ENCODE results near the gene MCF2. TPM values are rescaled to one million over a fixed set of nuclear protein-coding genes. Genes with fewer than 3 reads are reported as not detected.
"Not testable (repeated sequence)": the region's sequence is repeated elsewhere in the genome, so short reads cannot be mapped to it uniquely, and the experiment has no call there.

Gene MCF2, protein sequence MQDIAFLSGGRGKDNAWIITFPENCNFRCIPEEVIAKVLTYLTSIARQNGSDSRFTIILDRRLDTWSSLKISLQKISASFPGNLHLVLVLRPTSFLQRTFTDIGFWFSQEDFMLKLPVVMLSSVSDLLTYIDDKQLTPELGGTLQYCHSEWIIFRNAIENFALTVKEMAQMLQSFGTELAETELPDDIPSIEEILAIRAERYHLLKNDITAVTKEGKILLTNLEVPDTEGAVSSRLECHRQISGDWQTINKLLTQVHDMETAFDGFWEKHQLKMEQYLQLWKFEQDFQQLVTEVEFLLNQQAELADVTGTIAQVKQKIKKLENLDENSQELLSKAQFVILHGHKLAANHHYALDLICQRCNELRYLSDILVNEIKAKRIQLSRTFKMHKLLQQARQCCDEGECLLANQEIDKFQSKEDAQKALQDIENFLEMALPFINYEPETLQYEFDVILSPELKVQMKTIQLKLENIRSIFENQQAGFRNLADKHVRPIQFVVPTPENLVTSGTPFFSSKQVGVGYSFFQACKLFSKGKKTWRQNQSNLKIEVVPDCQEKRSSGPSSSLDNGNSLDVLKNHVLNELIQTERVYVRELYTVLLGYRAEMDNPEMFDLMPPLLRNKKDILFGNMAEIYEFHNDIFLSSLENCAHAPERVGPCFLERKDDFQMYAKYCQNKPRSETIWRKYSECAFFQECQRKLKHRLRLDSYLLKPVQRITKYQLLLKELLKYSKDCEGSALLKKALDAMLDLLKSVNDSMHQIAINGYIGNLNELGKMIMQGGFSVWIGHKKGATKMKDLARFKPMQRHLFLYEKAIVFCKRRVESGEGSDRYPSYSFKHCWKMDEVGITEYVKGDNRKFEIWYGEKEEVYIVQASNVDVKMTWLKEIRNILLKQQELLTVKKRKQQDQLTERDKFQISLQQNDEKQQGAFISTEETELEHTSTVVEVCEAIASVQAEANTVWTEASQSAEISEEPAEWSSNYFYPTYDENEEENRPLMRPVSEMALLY
- under 0.01 TPM in 2 replicates for total RNA-seq

DNA sequence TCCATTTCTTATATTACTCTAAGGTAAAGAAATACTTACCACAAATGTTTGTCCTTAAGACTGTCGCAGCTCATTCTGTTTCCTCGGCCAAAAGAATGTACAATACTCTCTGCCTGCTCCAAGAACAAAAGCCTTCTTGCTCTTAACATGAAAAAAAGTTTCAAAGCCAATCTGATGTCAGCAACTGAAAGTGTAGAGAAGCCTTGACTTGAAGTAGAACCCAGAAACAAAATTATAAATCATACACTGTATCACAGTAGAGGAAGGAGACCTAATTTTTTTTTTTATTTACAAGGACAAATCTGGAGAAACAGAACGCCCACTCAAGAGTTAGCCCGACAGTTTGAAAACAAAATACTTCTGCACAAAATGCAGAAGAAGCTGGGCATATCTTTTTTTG, at the start of gene MCF2:
TSS of gene MCF2 (minus strand) at position 101 of the 400 bp plus-strand sequence. CDS start 56,423 bp downstream, outside the sequence.
- no peak for DNase-seq (ENCODE audit: low read depth in 2 of 2)

DNA sequence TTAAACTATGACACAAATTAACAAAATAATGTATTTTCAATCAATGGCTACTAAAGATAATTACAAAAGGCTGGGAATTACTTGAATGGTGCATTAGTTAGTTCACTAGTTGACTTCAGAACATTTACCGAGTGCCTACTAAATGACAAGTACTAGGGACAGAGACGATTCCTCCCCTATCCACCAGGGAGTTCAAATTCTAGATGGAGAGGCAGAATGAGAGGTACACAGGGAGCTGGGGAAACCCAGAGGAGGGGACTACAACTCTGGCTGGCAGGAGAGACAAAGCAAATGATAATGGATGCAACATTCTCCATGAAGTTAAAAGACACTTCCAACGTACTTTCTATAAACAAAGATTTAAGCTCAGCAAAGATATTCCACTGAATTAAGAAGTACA, 43.1 kb upstream of the MCF2 start:
- no peak for DNase-seq (ENCODE audit: low read depth in 2 of 2)

DNA sequence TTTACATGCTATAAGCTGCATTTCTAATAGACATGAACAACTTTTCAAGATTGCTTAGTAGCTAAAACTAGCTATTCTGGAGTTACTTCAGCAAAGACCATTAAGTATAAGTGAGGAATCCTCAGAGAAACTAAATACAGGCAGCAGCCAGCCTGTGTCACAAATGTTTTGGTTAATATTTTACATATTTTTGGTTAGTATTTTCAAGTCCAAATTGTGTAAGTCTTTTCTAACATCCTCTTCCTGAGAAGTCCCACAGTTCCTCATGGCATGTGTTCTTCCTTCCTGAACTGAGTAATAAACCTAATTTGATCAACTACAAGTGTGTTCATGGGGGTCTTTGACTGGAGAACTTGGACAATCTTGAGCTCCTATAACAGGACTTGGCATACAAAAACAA, 42.4 kb upstream of the MCF2 start:
- DNase-seq (ENCODE audit: low read depth in 2 of 2) = no peak

DNA sequence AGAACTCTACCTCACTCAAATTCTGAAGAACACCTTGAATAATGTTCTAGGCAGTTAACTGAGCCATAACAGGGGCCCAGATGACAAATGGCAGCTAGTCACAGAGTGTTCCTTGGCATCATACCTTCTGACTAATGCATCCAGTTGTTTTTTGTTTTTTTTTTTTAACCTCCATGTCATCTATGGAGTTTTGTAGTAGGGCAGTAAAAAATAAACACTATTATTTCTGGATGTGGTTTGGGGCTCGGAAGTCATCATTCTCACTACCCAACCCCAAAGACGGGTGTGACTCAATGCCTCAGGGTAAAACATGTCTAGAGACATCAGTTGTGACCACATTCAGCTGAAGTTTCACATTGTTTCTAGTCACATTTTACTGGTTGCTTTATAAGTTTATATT, 31.2 kb upstream of the MCF2 start:
- peak in 1 of 2 donors; percentile 56 for DNase-seq (ENCODE audit: low read depth in 2 of 2)

DNA sequence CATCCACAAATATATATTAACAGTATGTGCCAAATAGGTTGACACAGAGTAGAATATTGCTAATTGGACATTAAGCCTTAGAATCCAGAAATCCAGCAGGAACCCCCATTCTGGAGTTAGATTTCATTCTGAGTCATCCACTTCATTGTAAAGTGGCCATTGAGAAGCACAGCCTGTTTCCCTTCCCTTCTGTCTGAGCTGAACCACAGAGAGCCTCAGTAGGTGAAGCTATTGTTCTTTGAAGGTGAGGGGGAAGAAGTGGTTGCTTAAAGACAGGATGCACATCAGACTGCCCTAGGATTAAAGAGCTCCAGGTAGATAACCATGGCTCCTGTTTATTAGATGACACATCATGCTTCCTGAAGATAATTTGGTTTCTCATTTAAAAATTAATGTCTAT, 30.6 kb upstream of the MCF2 start:
- peak in 1 of 2 donors; percentile 60 for DNase-seq (ENCODE audit: low read depth in 2 of 2)

DNA sequence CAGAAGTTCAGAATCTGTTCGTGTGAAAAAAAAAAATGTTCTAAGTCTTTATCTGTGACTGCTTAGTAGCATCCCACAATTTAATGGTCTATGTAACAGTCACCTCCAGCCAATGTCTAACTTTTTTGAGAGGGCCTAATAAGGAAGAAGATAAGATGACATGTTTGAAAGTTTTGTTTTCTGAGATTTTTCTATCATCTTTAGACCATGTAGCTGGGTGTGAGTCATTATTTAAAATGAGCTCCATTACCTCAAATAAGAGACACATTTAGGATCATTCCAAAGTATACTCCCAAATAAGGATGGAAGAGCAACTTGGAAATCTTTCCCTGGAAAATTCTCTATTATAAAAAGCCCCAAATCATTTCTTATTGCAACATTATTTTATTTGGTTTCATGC, 28.2 kb upstream of the MCF2 start:
- no peak for DNase-seq (ENCODE audit: low read depth in 2 of 2)

DNA sequence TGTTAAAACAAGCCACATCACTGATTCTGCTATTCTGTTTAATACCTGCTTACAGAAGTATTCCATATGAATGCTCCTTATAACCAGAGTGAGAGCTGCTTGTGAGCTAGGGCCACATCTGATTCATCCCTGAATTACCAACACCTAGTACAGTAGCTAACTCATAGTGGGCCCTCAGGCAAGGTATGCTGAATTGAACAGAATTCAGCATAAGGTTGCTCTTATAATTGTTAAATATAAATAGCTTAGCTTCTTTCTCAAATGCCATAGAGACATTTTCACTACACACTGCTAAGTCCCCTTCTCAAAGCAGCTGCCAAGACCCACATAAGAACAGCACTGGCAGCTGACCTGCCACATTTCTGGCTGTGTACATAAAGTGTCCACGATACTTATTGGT, 27.0 kb upstream of the MCF2 start:
- no peak for DNase-seq (ENCODE audit: low read depth in 2 of 2)

DNA sequence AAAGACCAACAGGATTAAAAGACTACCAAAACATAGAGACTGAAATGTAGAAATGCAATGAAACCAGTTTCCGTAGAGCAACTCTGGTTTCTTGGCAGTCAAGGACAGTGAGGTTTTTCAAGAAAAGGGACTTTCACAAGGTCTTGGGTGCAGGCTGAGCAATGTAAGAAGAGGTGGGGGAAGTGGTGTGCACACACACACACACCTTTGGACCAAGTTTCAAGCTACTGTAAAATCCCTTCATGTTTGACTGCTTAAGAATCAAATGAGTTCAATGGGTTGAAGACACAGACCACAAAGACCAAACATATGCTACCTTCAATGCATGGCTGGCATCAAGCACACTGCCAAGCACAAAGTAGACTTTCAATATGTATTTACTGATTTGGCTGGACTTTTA, 17.8 kb upstream of the MCF2 start:
- no peak for DNase-seq (ENCODE audit: low read depth in 2 of 2)

DNA sequence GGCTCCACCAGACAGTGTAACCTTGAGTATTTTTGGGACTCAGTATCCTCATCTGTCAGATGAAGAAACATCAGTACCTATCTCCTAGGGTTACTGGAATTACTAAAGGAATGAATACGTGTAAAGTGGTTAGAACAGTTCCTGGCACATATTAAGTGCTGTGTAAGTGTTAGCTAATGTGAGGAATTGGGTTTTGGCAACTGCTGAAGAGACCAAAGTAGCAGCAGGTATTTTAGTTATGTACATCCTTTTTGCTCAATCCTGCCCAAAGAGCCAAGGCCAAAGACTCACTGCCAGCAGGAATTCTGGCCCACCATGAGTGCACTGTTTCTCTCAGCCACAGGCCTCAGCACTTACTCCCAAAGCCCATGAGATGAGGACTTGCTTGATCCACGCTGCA, 16.7 kb upstream of the MCF2 start:
- no peak for DNase-seq (ENCODE audit: low read depth in 2 of 2)

DNA sequence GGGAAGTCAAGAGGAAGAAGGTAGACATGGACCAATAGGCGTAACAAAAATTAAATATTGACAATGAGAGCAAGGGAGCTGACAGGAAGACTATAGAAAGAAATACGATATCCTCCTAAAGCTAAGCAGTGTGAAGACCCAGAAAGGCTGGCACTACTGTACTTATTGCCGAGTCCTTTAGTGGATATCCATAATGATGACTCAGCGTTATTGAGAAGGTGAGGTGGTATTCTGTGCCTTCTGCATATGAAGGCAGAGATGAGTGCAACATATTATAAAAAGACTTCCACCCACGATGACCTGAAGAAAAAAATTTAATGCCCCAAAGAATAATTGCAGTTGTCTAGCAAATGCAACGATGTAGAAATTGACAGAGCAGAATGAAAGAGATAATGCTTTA, 13.0 kb upstream of the MCF2 start:
- DNase-seq (ENCODE audit: low read depth in 2 of 2) = no peak

DNA sequence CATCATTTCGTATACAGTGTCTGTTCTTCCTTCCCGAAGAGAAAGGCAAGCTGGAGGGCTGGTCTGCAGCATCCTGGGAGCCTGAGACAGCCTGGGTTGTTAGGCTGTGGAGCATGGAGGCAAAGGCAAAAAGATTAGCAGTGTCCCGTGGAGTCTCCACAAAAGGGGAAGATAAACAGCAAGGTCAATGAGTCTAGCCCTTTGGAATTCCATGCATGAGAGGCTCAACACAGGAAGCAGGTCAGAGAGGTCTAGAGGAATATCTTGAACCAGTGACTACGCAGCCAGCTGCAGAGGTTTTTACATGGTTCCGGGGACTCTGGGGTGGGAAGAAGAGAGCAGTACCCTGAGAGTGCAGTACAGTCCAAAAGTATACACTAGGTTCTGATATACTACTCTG, 12.2 kb upstream of the MCF2 start:
- DNase-seq (ENCODE audit: low read depth in 2 of 2) = peak in 1 of 2 donors; percentile 32

DNA sequence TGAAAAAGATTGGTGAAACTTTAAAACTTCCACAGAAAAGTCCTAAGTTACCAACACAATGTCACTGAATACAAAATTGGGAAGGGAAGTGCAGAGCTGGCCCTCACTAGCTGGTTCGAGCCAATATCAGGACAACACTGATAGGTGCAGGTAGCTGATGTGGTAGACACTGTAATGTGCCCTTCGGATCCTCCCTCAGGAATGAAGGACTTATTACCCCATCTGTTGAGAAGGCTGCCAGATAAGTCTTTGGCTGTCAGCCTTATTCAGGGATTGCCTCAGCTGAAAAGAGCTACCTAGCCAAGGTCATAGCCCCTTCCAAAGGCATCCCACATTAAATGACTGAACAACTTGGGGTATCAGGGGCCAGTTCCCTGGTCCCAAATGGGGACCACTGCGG, 5.3 kb downstream of the MCF2 start:
- DNase-seq (ENCODE audit: low read depth in 2 of 2) = no peak

DNA sequence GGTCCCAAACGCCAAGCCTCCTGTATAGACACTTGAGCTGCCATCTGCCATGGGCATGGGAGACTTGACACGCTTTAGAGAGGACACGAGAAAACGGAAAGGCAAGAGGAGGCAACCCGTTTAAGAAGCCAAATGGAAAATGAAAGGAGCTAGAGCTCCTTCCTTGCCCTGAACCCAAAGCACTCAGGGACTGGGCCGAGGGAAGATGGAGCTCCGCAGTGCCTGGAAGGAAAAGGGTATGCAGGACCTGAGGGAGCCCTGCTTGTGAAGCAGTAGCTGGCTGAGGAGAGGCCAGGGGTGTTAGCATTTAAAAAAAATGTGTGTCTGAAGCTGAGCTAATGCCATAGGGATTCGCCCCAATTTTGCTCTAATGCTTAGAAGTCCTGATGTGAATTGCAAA, 15.1 kb downstream of the MCF2 start:
- DNase-seq (ENCODE audit: low read depth in 2 of 2) = no peak

DNA sequence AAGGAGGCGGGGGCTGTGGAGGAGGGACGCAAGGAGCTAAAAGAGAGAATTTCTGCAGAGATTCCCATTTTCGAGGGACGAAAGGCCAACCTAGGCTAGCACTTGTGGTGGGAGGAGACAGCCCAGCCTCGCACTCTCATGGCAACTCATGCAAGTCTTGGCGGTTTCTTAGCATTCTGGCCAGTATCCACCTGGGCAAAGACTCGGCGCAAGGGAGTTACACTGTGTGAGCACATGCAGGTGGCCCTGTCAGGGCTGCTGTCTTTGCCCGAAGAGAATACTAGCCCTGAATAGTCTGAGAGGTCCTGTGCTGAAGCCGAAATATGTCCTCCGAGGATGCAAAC, 15.5 kb downstream of the MCF2 start:
- DNase-seq (ENCODE audit: low read depth in 2 of 2) = no peak

DNA sequence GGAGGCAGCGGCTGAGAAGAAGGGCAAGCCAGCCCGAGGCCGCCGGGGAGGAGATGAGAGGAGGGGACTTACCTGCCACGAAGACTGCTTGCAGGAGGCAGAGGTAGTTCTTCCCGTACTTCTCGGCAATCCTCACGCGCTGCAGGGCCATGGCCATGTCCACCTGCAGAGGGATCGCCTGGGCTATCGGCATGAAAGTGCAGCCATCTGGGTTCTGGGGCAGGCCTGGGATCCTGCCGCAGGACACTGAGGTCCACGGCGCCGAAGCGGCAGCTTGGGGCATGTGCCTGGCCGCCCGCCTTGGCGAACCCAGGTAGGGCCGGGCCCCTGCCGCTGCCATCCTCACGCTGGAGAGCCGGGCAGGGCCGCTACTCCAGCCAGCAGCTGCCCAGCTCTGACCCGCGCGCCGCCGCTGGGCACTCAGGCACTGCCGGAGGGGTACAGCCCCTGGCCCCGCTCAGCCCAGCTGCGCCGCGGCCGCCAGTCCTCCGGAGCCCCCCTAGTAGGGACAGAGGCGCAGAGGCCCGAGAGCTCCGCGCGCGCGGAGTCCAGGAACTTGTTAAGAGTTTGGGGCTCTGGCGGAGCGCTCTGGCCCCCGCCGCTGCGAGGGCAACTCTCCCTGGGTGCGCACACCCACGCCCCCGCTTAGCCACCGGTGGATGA, 16.0 kb downstream of the MCF2 start:
- peak in 1 of 2 donors; percentile 0 for DNase-seq (ENCODE audit: low read depth in 2 of 2)

DNA sequence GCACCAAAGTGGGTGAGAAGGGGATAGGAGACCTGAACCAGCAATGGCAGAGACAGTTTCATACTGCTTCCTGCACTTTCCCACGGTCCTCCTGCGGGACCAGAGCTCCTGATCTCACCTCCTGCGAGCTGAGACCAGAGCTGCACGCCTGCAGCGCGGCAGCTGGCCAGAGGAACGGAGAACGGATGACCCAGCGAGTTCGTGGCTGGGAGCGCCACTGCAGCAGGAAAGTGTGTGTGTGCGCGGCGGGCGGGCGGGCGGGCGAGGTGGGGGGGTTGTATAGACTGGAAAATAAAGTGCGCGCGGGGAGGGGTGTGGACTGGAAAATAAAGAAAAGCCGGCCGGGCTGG, 16.5 kb downstream of the MCF2 start:
- peak in 1 of 2 donors; percentile 7 for DNase-seq (ENCODE audit: low read depth in 2 of 2)

DNA sequence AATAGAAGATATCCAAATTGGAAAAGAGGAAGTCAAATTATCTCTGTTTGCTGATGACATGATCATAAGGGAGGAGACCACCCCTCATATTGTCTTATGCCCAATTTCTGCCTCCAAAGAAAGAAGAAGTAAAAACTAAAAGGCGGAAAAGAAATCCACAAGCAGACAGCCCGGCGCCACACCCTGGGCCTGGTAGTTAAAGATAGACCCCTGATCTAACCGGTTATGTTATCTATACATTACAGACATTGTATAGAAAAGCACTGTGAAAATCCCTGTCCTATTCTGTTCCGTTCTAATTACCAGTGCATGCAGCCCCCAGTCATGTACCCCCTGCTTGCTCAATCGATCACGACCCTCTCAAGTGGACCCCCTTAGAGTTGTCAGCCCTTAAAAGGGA, 22.8 kb downstream of the MCF2 start:
- not testable (repeated sequence) for DNase-seq (ENCODE audit: low read depth in 2 of 2)

DNA sequence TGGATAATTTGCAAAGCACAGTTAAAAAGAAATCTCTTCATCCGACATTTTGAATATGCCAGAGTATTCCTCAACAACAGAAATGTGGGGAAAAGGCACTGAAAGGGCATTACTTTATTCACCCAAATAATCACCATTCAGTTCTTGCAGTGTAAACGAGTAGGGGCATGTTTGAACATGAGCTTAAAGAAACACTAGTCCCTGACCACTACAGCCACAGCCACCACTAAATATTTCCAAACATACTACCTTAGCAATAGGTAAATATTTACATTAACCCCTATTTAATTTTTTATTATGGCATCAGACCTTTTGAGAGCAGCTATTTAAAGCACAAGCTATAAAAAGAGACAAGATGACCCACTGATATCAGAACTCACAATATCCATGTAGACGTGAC, 27.6 kb downstream of the MCF2 start:
- DNase-seq (ENCODE audit: low read depth in 2 of 2) = no peak

DNA sequence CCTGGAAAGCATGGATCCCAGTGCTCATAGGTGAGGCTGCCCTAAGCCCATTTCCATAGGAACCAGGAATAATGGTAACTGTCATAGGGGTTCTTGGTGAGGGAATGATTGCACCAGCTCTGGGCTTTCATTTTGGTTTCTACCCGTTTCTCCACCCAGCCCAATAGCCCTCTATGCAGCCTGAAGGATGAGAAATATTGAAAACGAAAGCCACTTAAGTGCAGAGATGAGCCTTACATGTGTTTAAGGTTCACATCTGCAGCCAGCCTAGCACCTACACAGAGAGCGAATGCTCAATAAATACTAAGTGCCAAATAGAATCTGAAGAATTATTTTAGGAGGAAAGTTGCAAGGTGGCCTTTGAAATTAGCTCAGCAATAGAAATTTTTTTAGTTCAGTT, 60.4 kb downstream of the MCF2 start:
- DNase-seq (ENCODE audit: low read depth in 2 of 2) = no peak

DNA sequence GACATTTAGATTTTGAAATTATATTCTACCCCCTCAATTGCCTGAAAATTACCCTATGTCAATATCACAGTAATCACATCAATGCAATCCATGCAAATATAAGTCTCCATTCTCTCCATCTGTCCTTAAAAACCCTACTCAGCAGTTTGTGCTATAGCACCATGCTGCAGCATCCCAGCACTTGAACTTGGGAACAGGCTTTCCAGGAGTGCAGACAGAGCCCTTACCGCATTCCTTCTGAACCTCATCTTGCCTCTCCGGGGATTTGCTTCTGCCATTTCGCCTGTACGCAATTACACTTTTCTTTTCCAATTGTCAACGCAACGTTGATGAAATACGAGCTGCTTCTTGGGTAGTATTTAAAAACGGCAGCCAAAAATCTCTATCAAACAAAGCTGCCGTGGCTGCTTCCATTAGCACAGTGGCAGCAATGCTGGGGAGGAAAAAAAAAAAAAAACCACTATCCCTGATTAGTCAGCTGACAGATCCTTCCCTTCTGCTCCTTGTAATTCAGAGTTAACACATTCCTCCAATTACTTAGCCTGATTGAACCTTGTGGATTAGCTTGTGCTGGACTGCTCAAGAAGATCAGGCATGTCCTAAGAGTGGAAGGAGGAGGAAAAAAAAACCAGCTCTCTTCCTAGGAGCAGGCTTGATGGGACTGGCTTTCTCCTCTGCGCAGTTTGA, 65.6 kb downstream of the MCF2 start:
- DNase-seq (ENCODE audit: low read depth in 2 of 2) = no peak

DNA sequence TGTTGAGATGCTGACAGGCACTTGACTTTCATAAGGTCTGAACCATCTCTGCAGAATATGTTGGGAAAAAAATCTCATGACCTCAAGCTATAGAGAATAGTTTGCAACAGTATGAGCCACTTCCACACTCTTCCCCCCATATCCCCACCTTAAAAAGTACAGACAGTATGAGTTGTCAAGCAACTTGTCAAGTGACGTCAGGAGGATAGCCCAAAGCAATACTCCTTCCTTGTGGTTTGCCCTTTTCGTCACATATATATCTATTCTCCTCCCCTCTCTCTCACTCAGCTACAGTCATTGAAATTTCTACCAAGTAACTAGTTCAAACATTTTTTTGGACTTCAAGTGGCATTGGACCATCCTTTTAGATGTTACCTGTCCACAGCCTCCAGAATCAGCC, 67.7 kb downstream of the MCF2 start:
- DNase-seq (ENCODE audit: low read depth in 2 of 2) = no peak

DNA sequence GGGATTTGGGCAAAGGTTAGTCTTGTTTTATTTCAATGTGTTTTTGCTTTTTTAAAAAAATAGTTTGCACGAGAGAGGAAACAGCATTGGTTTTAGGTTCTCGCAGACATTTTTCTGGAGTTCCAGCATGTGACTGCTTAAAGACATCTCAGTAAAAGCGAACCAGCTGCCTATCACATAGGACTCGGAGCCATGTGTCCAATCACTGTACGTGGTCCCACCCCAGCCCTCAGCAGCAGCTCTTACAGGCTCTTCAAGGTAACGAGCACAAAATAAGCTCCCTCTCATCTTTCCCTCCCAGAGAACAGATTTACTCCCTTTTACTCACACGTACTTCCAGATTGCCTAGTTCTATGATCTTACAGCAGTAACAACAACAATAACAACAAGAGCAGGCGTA, 68.7 kb downstream of the MCF2 start:
- DNase-seq (ENCODE audit: low read depth in 2 of 2) = no peak
